ENCODE data around the gene PHF24. TPM values are rescaled to one million over a fixed set of nuclear protein-coding genes. Genes with fewer than 3 reads are reported as not detected.

PHF24 gene
- total and polyA plus RNA-seq, 4 experiments from 2014 or later, result not detected

- ChIA-PET CTCF (ENCODE audit: partially characterized antibody) (interaction anchor here (2.2 to 3.2 kb wide), 2 partner anchors 9 to 94 kb away, joined by 11 to 22 read pairs; no protein-coding TSS in a partner anchor), POLR2A (ENCODE audit: partially characterized antibody) (interaction anchor here (1.4 kb wide), 1 partner anchor 79 kb away, joined by 5 read pairs; the partner anchor contains the start of gene VCP)
- no peak overlapping the region for H3K27ac ChIP-seq (ENCODE audit: low read depth, low read length)
- Mint-ChIP-seq H3K36me3 (peaks cover 3% of the 10 kb centered on the region in 2 donors), H3K9me3 (no peaks in the 10 kb centered on the region), H3K4me1 (peaks cover 4 to 25% (median 14%) of the 10 kb centered on the region in 4 donors), H3K27me3 (no peaks in the 10 kb centered on the region), H3K4me3 (peak overlapping the region in 1 of 8 donors; percentile 43), H3K27ac (peak overlapping the region in 2 of 7 donors; percentile 13 to 78)
- no peaks in the 10 kb centered on the region for H3K9me3 ChIP-seq (ENCODE audit: control insufficient read depth in 1 of 2, low read length in 2 of 2)
- H3K4me3 ChIP-seq (ENCODE audit: low read length in 2 of 2), result no peak overlapping the region
- H3K36me3 ChIP-seq (ENCODE audit: insufficient read depth, low read length), result no peaks in the 10 kb centered on the region
- DNase-seq, result no peak
- no peaks in the 10 kb centered on the region for H3K27me3 ChIP-seq (ENCODE audit: insufficient read depth, low read length)
- peaks cover 6% of the 10 kb centered on the region for H3K4me1 ChIP-seq (ENCODE audit: insufficient read depth, low read length)
- intact Hi-C loops (cut with micrococcal nuclease), result no loop called here
Measured at GRCh38 chr9:34993502-34994259, 35.6 kb downstream of the PHF24 start.

- Mint-ChIP-seq H3K9me3 (no peaks in the 10 kb centered on the region), H3K4me3 (no peak overlapping the region), H3K36me3 (peaks cover 2 to 3% of the 10 kb centered on the region in 2 donors), H3K4me1 (peaks cover 3 to 18% (median 11%) of the 10 kb centered on the region in 4 donors), H3K27ac (peak overlapping the region in 3 of 7 donors; percentile 5 to 78 (median 13)), H3K27me3 (no peaks in the 10 kb centered on the region)
- ChIA-PET POLR2A (ENCODE audit: partially characterized antibody) (interaction anchor here (1.4 kb wide), 1 partner anchor 78 kb away, joined by 5 read pairs; the partner anchor contains the start of gene VCP), CTCF (ENCODE audit: partially characterized antibody) (interaction anchor here (0.6 to 3.2 kb wide), 3 partner anchors 10 to 298 kb away, joined by 3 to 22 read pairs (median 11); no protein-coding TSS in a partner anchor)
- H3K36me3 ChIP-seq (ENCODE audit: insufficient read depth, low read length), result no peaks in the 10 kb centered on the region
- H3K27me3 ChIP-seq (ENCODE audit: insufficient read depth, low read length), result no peaks in the 10 kb centered on the region
- H3K9me3 ChIP-seq (ENCODE audit: control insufficient read depth in 1 of 2, low read length in 2 of 2), result no peaks in the 10 kb centered on the region
- no peak overlapping the region for H3K4me3 ChIP-seq (ENCODE audit: low read length in 2 of 2)
- no peak for DNase-seq
- intact Hi-C loops (cut with micrococcal nuclease), result no loop called here
- H3K4me1 ChIP-seq (ENCODE audit: insufficient read depth, low read length), result peaks cover 4% of the 10 kb centered on the region
- no peak overlapping the region for H3K27ac ChIP-seq (ENCODE audit: low read depth, low read length)
Measured at GRCh38 chr9:34994260-34994899, 36.3 kb downstream of the PHF24 start.

GRCh38 chr9:34994900-34995669 is 37.0 kb downstream of the PHF24 start:
- ChIA-PET POLR2A (ENCODE audit: partially characterized antibody) (interaction anchor here (1.4 kb wide), 1 partner anchor 77 kb away, joined by 5 read pairs; the partner anchor contains the start of gene VCP), CTCF (ENCODE audit: partially characterized antibody) (interaction anchor here (0.6 to 3.2 kb wide), 4 partner anchors 10 to 620 kb away, joined by 3 to 22 read pairs (median 7); no protein-coding TSS in a partner anchor)
- Histone ChIP-seq H3K9me3 (ENCODE audit: control insufficient read depth in 1 of 2, low read length in 2 of 2) (no peaks in the 10 kb centered on the region), H3K4me1 (ENCODE audit: insufficient read depth, low read length) (peaks cover 3% of the 10 kb centered on the region), H3K27ac (ENCODE audit: low read depth, low read length) (no peak overlapping the region), H3K36me3 (ENCODE audit: insufficient read depth, low read length) (no peaks in the 10 kb centered on the region), H3K4me3 (ENCODE audit: low read length in 2 of 2) (no peak overlapping the region), H3K27me3 (ENCODE audit: insufficient read depth, low read length) (no peaks in the 10 kb centered on the region)
- H3K36me3 Mint-ChIP-seq, result peaks cover 1 to 3% of the 10 kb centered on the region in 2 donors
- H3K27me3 Mint-ChIP-seq, result no peaks in the 10 kb centered on the region
- intact Hi-C loops (cut with micrococcal nuclease), result no loop called here
- H3K27ac Mint-ChIP-seq, result no peak overlapping the region
- no peaks in the 10 kb centered on the region for H3K9me3 Mint-ChIP-seq
- no peak overlapping the region for H3K4me3 Mint-ChIP-seq
- DNase-seq, result no peak
- H3K4me1 Mint-ChIP-seq, result peaks cover 2 to 15% (median 9%) of the 10 kb centered on the region in 4 donors

- POLR2A ChIA-PET (ENCODE audit: partially characterized antibody), result no interaction called here
- CTCF ChIA-PET (ENCODE audit: partially characterized antibody), result interaction anchor here (1.2 to 3.2 kb wide), 3 partner anchors 11 to 620 kb away, joined by 3 to 22 read pairs (median 11); no protein-coding TSS in a partner anchor
Measured at GRCh38 chr9:34995670-34996060, 37.6 kb downstream of the PHF24 start.

GRCh38 chr9:34996181-34996904 is 38.3 kb downstream of the PHF24 start:
- H3K27ac ChIP-seq (ENCODE audit: low read depth, low read length), result no peak overlapping the region
- no peak overlapping the region for H3K4me3 ChIP-seq (ENCODE audit: low read length in 2 of 2)
- no peak overlapping the region for H3K4me3 Mint-ChIP-seq
- no peak for DNase-seq
- H3K36me3 ChIP-seq (ENCODE audit: insufficient read depth, low read length), result no peaks in the 10 kb centered on the region
- H3K4me1 ChIP-seq (ENCODE audit: insufficient read depth, low read length), result no peaks in the 10 kb centered on the region
- peak overlapping the region in 1 of 7 donors; percentile 9 for H3K27ac Mint-ChIP-seq
- no peaks in the 10 kb centered on the region for H3K9me3 Mint-ChIP-seq
- no peaks in the 10 kb centered on the region for H3K27me3 Mint-ChIP-seq
- intact Hi-C loops (cut with micrococcal nuclease), result no loop called here
- POLR2A ChIA-PET (ENCODE audit: partially characterized antibody), result no interaction called here
- H3K9me3 ChIP-seq (ENCODE audit: control insufficient read depth in 1 of 2, low read length in 2 of 2), result no peaks in the 10 kb centered on the region
- H3K4me1 Mint-ChIP-seq, result peaks cover 0 to 4% (median 2%) of the 10 kb centered on the region in 4 donors
- H3K27me3 ChIP-seq (ENCODE audit: insufficient read depth, low read length), result no peaks in the 10 kb centered on the region
- H3K36me3 Mint-ChIP-seq, result peaks cover 1 to 3% of the 10 kb centered on the region in 2 donors
- CTCF ChIA-PET (ENCODE audit: partially characterized antibody), result interaction anchor here (3.2 kb wide), 1 partner anchor 12 kb away, joined by 22 read pairs; no protein-coding TSS in a partner anchor

More at GRCh38 chr9:34995670-34996060, 37.6 kb downstream of the PHF24 start:
- H3K9me3 Mint-ChIP-seq, result no peaks in the 10 kb centered on the region
- Histone ChIP-seq H3K4me1 (ENCODE audit: insufficient read depth, low read length) (no peaks in the 10 kb centered on the region), H3K27ac (ENCODE audit: low read depth, low read length) (no peak overlapping the region), H3K4me3 (ENCODE audit: low read length in 2 of 2) (no peak overlapping the region), H3K9me3 (ENCODE audit: control insufficient read depth in 1 of 2, low read length in 2 of 2) (no peaks in the 10 kb centered on the region), H3K27me3 (ENCODE audit: insufficient read depth, low read length) (no peaks in the 10 kb centered on the region), H3K36me3 (ENCODE audit: insufficient read depth, low read length) (no peaks in the 10 kb centered on the region)
- H3K36me3 Mint-ChIP-seq, result peaks cover 1 to 3% of the 10 kb centered on the region in 2 donors
- H3K27ac Mint-ChIP-seq, result no peak overlapping the region
- H3K4me3 Mint-ChIP-seq, result no peak overlapping the region
- no peaks in the 10 kb centered on the region for H3K27me3 Mint-ChIP-seq
- no peak for DNase-seq
- peaks cover 2 to 9% (median 6%) of the 10 kb centered on the region in 4 donors for H3K4me1 Mint-ChIP-seq
- intact Hi-C loops (cut with micrococcal nuclease), result no loop called here

GRCh38 chr9:34996905-34997279 is 38.8 kb downstream of the PHF24 start:
- ChIA-PET POLR2A (ENCODE audit: partially characterized antibody) (no interaction called here), CTCF (ENCODE audit: partially characterized antibody) (interaction anchor here (0.9 kb wide), 1 partner anchor 12 kb away, joined by 5 read pairs; no protein-coding TSS in a partner anchor)
- H3K9me3 Mint-ChIP-seq, result no peaks in the 10 kb centered on the region
- DNase-seq, result no peak
- H3K27me3 Mint-ChIP-seq, result no peaks in the 10 kb centered on the region
- peak overlapping the region in 1 of 8 donors; percentile 4 for H3K4me3 Mint-ChIP-seq
- H3K27me3 ChIP-seq (ENCODE audit: insufficient read depth, low read length), result no peaks in the 10 kb centered on the region
- no peak overlapping the region for H3K27ac ChIP-seq (ENCODE audit: low read depth, low read length)
- no peak overlapping the region for H3K4me3 ChIP-seq (ENCODE audit: low read length in 2 of 2)
- H3K36me3 Mint-ChIP-seq, result peaks cover 1 to 3% of the 10 kb centered on the region in 2 donors
- intact Hi-C loops (cut with micrococcal nuclease), result no loop called here
- no peaks in the 10 kb centered on the region for H3K9me3 ChIP-seq (ENCODE audit: control insufficient read depth in 1 of 2, low read length in 2 of 2)
- no peaks in the 10 kb centered on the region for H3K36me3 ChIP-seq (ENCODE audit: insufficient read depth, low read length)
- H3K27ac Mint-ChIP-seq, result peak overlapping the region in 1 of 7 donors; percentile 9
- H3K4me1 ChIP-seq (ENCODE audit: insufficient read depth, low read length), result no peaks in the 10 kb centered on the region
- peaks cover 0 to 4% (median 2%) of the 10 kb centered on the region in 4 donors for H3K4me1 Mint-ChIP-seq
